Renal cortical epithelial cell (primary cell): ENCODE measurements around the gene CUX1. TPM values are rescaled to one million over a fixed set of nuclear protein-coding genes. Genes with fewer than 3 reads are reported as not detected.
A peak's percentile ranks its signal among the peaks of the same experiment; 100 is the strongest.
"Not testable (repeated sequence)": the region's sequence is repeated elsewhere in the genome, so short reads cannot be mapped to it uniquely, and the experiment has no call there.

Experiments
- DNase-seq: peaks from one replicate; pipeline ENCODE4 v3.0.0-alpha.2; 2011; ENCODE audit warnings: low read depth
- total RNA-seq: library from RNA; depleted of rRNA; stranded (reverse); fragments of >200 nt; gene quantifications from 2 replicates; pipeline ENCODE4 v1.2.3, GENCODE V29; 2014

The CUX1 gene
- total RNA-seq, 1 donor from 2014 or later: 139 TPM

DNA sequence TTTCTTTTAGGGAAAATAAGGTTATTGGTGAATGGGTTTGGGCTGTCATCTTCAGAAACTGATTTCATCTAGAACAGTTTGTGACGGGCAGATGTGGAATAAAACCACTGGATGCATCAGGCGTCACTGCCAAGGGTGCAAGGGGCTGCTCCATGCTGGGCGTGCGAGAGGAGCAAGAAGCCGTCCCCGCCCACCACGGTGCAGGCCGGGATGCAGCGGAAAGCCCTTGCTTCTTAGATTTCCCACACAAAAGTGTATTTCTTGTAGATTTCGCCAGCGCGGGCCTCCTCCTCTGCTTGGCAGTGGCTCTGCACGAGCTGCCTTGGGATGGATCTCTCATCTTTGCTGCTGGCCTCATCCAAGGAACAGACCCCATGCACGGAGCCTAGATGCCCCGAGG lies 189.3 kb downstream of the CUX1 start:
- DNase-seq: no peak

DNA sequence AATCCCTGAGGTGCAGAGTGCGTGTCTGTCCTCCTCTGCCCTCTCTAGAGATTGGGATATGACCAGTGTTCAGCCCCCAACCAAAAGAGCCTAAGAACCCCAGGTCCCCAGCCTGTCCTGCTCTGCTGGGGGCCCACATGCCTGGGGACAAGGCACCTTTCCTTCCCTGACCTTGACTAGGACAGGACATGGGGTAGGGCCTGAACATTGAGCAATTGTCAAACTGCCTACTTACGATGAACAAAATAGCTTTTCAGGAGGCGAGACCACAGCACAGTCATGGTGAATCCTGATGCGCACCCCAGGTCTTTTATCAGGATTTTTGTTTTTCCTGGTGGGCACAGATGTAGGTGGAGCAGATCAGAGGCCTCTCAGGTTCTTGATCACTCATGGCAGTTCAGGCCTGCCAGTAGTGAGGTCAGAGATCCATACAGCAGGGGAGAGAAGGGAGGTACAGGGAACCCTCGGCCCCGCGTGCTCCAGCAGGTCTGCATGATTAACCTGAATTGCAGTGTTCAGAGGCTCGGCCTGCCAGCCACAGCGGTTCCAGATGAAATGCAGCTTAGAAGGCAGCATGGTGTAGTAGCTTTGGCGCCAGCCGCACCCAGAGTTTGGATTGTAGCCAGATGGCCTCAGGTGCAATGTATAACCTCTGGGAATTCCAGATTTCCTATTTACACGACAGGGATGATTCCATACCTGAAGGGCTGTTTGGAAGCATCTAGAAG lies 191.3 kb downstream of the CUX1 start:
- peak; percentile 42 for DNase-seq

DNA sequence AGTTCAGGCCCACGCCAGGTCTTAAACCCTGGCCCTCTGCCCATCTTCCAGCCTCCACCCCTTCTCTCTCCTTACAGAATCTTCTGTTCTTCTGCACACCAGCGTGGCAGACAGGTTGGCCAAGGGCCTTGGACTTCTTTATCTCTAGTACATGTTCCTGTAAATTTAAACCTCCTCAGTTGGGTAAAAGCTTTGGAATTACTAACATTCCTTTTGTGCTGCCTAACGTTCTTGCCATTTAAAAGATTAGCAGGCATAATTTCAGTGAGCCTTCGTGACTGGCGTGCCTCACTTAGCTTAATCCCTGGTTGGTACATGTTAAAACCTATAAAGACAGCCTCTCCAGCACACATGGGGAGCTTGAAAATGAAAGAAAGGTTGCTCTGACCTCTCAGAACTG lies 192.2 kb downstream of the CUX1 start:
- DNase-seq: no peak

DNA sequence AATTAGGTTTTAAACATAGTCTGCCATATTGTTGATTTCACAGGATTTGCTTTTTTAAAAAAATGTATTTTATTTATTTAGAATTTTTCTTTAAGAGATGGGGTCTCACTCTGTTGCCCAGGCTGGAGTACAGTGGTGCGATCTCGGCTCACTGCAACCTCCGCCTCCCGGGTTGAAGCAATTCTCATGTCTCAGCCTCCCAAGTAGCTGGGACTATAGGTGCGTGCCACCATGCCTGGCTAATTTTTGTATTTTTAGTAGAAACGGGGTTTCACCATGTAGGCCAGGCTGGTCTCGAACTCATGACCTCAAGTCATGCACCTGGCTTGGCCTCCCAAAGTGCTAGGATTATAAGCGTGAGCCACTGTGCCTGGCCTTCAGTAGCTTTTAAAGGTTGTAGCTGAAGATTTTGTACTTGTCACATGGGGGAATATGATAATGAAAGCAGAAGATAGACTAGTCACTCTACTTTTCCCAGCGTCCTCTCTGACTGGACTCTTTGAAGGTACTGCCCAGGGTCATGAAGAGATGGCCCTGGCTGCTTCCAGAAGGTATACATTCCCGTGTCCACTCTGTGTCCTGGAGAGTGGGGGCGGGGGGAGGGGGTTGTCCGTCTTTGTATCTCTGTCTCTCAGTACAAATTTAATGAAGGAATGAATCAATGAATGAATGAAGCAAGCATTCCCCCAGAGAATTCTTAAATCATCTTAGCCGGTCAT lies 194.8 kb downstream of the CUX1 start:
- DNase-seq: not testable (repeated sequence)

DNA sequence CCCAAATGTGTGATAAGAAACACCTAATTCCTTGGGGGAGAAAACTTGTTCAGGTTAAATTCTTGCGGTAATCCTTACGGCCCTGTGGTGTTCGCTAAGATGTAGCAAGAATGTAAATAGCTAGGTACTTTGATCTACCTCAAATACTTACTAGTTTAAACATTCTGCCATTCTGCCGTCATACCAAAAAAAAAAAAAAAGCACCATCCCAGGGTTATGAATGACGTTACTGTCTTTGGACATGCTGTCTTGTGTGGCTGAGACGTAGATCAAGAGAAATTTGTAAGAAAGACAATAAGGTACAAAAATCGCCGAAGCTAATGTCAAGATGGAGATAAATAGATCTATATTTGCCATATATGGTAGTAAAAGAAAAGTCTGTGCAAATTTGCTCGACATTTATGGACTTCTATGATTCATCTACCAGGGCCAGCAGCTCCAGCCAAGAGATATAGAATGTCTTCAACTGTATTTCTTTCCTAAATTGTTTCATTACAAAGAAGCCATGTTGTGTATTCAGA lies 195.6 kb downstream of the CUX1 start:
- DNase-seq: no peak

DNA sequence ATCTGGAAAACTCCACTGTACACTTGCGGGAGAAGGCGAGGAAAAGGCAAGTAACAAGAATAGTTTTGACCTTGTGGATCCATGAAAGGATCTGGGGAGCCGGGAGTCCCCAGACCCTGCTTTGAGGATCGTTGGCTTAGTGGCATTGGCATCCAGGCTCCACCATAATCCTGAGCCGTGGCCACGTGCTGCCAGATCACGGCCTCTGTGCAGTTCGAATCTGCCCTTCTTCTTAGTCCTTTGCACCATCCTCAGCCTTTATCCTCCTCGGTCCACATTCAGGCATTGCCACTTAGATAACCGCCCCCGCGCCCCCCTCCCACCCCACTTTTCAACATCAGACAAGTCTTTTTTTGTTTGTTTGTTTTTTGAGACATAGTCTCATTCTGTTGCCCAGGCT lies 201.4 kb downstream of the CUX1 start:
- DNase-seq: no peak

DNA sequence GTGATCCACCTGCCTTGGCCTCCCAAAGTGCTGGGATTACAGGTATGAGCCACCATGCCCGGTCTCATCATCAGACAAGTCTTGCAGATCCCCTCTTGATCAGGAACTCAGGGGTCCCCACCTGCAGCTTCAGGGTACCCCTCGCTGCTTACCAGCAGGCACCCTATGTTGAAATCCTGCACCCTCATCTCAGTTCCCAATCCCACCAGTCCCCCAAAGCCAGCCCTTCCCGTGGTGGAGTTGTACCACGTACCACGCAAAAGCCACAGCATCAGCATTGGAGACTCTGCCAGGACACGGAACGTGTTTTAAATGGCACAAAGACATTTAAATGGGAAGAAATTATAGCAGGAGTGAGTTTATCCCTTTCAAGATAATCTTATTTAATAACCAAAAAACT lies 202.0 kb downstream of the CUX1 start:
- DNase-seq: no peak

DNA sequence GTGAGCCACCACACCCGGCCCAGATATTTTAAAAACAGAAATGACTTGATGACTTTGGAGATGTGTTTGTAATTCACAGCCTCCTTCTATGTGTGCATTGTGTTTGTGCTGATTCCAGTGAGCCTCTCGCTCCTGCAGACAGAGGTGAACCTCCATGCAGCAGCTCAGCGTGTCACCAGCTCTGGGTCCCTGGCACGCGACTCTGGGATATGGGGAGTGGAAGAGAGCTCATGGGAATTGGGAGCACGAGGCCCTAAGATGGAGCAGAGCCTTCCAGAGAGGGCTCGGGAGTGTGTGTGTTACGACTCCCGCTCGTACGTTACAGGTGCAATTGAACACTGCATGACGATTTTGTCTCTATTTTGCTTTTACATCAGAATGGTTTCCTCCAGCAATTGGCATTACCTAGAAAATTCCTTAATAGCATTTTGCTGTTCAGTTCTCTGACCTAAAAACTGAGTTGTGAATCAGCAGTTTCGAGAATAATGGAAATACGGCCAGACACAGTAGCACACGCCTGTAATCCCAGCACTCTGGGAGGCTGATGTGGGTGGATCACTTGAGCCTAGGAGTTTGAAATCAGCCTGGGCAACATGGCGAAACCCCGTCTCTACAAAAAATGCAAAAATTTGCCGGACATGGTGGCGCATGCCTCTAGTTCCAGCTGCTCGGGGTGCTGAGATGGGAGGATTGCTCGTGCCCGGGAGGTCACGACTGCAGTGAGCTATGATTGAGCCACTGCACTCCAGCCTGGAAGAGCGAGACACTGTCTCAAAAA lies 204.6 kb downstream of the CUX1 start:
- DNase-seq: no peak

DNA sequence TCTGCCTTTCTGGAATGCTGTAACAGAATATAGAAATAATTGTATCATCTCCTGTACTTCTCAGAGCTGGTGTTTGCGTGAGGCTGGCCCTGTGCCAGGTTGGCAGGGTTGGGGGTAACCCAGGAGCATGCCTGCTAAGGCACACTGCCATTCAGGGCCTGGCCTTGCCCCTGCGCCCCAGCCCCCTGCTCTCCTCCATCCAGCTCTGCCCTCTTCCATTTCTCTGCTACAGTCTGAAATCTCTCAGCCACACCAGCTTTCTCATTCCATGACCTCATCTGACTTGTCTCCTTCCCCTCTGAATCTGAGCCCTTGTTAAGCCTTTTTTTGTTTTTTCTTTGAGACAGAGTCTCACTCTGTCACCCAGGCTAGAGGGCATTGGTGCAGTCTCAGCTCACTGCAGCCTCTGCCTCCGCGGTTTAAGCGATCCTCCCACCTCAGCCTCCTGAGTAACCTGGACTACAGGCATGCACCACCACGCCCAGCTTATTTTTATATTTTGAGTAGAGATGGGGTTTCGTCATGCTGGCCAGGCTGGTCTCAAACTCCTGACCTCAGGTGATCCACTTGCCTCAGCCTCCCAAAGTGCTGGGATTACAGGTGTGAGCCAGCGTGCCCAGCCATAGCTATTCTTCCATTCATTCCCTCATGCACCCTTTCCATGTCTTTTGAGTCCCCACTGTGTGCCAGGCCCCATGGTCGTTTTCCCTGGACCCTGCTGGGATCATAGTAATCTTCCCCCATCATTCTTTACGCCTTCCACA lies 206.8 kb downstream of the CUX1 start:
- DNase-seq: no peak

DNA sequence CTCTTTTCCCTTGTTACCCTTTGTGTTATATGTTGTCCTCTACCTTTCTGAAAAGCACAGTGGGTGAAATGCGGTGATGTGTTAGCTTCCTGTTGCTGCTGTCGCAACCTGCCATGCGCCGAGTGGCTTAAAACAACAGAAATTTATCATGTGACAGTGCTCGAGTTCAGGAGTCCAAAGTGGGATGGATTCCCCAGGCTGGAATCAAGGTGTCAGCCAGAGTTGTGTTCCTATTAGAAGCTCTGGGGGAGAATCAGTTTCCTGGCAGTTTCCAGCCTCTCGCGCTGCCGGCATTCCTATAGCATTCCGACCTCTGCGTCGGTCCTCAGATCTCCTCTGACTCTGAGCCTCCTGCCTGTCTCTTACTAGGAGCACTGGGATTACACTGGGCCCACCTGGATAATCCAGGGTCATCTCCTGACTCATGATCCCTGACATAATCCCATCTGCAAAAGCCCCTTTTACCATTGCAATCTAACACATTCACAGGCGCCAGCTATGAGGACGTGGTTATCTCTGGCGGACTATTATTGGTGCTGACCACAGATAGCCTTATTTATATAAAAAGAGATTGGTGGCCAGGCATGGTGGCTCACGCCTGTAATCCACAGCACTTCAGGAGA lies 207.5 kb downstream of the CUX1 start:
- peak; percentile 70 for DNase-seq

DNA sequence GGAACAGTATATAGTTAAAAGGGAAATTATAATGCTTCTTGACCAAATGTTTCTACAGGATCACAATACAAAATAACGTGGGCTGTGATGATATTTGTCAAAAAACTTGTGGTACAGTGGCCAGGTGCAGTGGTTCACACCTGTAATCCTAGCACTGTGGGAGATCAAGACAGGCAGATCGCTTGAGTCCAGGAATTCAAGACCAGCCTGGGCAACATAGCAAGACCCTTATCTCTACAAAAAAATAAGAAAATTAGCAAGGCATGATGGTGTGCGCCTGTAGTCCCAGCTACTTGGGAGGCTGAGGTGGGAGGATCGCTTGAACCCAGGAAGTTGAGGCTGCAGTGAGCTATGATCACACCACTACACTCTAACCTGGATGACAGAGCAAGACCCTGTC lies 208.4 kb downstream of the CUX1 start:
- DNase-seq: not testable (repeated sequence)

DNA sequence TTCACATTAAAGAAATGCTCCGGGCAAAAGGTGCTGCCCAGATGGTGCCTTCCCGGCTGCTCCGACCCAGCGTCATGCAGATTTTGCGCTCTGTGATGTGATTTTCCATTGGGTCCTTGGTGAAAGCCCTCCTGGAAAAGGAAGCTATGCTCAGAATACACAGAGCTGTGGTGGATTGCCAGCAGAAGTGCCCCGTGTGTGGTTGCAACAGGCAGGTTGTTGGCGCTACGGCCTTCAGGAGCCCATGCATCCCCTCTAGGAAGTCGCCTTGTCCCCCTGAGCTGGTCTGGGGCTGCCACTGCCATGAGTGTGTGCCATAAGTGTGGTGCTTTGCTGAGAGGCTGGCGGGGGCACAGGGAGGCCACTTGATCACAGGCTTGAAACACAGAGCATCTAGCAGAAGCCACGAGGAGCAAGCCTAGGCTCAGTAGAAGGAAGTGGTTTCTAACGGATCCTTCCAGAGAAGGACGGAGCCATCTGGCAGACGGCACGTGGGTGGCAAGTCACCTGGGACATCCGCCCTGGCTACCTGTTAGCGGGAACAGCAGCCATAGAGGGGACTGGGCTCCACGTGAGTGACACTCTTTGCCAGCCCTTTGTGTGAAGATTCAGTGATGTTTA lies 210.9 kb downstream of the CUX1 start:
- no peak for DNase-seq

DNA sequence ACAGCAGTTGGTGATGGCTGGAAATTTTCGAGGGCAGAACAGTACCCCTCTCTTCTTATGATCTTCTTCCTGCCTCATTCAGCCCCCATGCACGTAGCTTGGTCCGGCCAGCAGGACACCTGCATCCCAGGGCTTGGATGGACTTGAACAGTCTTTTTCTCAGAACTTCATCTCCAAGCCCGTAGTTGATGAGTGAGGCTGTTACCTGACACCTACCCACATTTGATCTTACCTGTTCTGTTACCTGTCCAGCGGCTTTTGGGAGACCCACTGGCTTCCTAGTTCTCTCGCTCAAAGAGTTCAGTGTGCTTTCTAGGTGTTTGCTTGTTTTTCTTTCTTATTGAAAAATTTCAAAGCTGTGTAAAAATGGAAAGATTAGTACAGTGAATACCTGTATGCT lies 212.2 kb downstream of the CUX1 start:
- no peak for DNase-seq

DNA sequence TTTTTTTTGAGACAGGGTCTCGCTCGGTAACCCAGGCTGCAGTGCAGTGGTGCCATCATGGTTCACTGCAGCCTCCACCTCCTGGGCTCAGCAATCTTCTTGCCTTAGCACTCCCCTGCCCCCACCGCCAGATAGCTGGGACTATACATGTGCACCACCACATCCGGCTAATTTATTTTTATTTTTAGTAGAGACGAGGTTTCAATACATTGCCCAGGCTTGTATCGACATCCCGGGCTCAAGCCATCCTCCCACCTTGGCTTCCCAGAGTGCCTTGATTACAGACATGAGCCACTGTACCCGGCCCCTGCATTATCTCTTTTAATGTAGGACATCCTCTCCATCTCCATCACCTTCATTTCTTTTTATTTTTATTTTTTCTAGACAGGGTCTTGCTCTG lies 213.3 kb downstream of the CUX1 start:
- DNase-seq: no peak

DNA sequence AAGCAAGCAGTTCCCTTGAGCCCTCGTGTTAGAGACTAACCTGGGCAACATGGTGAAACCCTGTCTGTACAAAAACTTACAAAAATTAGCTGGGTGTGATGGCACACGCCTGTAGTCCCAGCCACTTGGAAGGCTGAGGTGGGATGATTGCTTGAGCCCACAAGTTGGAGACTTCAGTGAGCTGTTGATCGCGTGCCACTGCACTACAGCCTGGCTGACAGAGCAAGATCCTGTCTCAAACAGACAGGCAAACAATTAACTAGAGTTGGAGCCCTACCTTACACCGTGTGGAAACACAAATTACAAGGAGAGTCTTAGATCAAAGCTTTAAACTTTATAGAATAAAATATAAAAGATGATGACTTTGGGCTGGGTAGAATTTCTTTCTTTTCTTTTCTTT lies 219.5 kb downstream of the CUX1 start:
- DNase-seq: no peak

DNA sequence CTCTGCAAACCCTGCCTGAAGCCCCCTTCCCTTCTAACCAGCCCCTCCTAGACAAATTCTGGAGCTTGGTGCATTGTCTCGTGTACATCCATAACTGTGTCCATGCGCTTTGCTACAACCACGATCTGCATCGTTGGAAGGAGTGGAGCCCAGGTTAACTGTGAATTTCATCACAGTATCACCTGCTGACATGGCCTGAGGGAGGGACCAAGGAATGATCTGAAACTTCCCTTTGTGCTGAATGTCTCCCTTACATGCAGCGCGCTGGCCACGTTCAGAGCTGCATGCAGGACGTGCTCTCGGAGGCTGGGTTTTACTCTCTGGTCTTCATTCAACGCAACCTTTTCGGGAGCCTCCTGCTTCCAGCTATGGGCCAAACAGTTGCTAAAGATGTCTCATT lies 222.3 kb downstream of the CUX1 start:
- no peak for DNase-seq

DNA sequence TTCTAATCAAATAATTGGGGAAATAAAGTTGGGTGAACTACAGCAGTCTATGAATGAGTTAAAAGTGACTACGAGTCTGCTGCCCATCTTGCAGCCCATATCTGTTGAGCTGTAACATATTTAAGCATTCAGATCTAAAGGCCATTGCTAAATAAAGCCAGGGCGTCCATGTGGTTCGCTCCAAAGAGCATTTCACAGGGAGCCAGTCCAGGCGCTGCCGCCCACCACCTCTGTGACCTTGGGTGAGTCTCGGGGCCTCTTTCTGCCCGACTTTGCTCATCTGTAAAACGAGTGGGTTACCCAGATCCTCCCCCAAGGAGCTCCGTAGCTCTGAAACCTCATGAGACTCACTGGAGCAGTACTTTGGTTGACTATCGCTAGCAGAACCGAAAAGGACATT lies 223.1 kb downstream of the CUX1 start:
- no peak for DNase-seq

DNA sequence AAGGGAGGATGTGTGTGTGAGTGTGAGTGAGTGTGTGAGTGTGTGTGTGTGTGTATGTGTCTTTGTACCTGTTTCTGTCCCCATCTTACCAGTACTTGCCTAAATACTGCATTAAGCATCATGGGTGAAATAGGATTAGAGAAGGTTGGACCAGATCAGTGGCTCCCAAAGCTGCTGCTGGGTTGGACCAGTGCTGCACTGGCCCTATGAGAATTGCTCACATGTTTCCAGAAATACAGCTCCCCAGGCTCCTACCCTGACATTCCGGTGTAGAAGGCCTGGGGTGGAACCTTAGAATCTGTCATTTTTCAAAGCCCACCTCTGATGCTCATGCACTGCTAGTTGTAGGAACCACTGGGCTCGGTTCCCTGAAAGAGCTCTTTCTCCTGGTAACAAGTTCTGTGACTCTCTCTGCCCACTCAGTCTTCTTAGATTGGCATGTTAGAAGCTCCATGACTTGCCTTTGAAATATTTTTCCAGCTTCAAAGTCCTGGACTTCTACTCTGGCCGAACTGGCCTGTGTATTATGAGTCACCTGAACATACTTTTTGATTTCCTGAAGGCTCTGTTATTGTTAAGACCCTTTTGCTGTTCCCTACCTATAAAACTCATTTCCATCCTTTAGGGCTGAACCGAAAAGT lies 224.7 kb downstream of the CUX1 start:
- DNase-seq: peak; percentile 87

DNA sequence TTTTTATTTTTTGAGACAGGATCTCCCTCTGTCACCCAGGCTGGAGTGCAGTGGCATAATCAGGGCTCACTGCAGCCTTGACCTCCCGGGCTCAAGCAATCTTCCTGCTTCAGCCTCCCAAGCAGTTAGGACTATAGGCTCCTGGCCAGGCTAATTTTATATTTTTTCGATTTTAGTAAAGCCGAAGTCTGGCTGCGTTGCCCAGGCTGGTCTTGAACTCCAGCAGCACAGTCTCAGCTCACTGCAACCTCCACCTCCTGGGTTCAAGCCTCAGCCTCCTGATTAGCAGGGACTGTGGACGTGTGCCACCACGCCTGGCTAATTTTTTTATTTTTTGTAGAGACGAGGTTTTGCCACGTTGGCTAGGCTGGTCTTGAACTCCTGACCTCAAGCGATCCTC lies 225.4 kb downstream of the CUX1 start:
- DNase-seq: not testable (repeated sequence)

DNA sequence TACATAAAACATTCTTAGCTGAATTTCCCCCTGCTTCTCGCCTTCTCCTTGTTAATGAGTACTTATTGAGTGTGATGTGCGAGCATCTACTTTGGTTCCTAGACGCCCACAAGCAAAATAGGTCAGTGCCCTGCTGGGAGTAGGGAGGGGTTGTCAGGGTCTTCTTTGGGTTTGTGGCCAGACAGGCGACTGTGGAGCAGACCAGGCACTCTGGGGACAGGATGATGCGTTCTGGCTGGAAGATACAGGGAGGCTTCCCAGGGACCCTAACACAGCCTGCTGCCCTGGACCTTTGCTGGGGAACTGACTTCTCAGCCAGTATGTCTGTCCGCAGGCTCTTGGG lies 227.2 kb downstream of the CUX1 start:
- no peak for DNase-seq
